Smooth muscle cell of the umbilical artery (primary cell): ENCODE results near the gene CEP295NL. TPM values are rescaled to one million over a fixed set of nuclear protein-coding genes. Genes with fewer than 3 reads are reported as not detected.

Experiments used
- total RNA-seq: library from RNA; depleted of rRNA; stranded (reverse); fragments of >200 nt; gene quantifications from 2 replicates; pipeline ENCODE4 v1.2.3, GENCODE V29; 2014

Gene CEP295NL
- 0.89 and 4.3 TPM in 2 replicates for total RNA-seq

GRCh38 chr17:78903101-78903779 is at the start of gene CEP295NL:
CEP295NL (minus strand) TSS chr17:78903201; CDS start chr17:78901828, 1,373 bp downstream.

GRCh38 chr17:78925234-78925633 is 22.2 kb upstream of the CEP295NL start, which contains the start of gene TIMP2:
TIMP2 (minus strand) TSS chr17:78925387; CDS start chr17:78925088, 299 bp downstream.

DNA sequence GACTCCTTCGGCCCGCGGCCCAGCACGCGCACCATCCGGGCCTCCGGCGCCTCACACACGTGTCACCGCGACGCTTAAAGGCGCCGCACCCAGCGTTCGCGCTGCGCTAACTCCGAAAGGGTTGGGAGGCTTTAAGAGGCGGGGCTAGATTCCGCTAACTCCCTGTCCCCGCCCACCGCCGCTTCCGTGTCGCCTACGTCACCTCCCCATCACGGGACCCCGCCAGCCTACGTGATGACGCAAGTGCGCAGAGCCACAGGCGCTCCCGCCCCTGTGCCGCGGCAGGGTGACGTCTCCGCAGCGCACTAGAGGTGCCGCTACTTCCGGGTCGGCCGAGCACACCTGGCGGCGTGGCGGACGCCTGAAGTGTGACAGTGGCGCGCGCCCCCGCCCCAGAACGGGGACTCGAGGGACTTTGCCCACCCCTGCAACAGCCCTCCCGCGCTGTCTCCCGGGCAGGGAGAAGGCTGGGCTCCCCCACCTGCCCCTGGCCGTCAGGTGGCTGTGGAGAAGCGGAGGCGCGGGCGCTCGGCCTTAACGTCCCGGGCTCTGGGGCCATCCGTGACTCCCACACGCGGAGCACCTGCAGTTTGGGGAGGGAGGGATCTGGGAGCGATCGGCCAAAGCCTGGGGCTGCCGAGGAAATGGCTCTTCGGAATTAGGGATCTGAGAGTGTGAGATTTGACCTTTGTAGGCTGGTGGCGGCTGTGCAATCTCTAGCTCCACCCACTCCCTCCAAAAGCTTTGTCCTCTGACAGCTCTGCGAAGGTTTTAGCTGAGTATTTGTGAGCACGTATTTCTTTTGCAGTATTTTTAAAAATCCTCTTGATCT is 62.0 kb downstream of the CEP295NL start, which contains the start of gene USP36:
Gene USP36 (minus strand): TSS at position 35 of the 832 bp plus-strand sequence. CDS start 4,451 bp downstream, outside the sequence.

Other genes starting within 250 kb of the CEP295NL start
- 14.5 and 56.4 TPM in 2 replicates for gene CYTH1, start 120.9 kb downstream of the CEP295NL start, total RNA-seq
- 13.4 and 34.5 TPM in 2 replicates for gene USP36, start 62.4 kb downstream of the CEP295NL start, total RNA-seq
- gene TIMP2, start 22.2 kb upstream of the CEP295NL start, total RNA-seq, result 133 and 199 TPM in 2 replicates
- 716 and 820 TPM in 2 replicates for gene LGALS3BP, start 76.7 kb upstream of the CEP295NL start, total RNA-seq
- 61.8 and 143 TPM in 2 replicates for gene CANT1, start 106.6 kb upstream of the CEP295NL start, total RNA-seq
- gene C1QTNF1, start 121.0 kb upstream of the CEP295NL start, total RNA-seq, result 271 and 283 TPM in 2 replicates
- 14.0 and 17.9 TPM in 2 replicates for gene ENGASE, start 171.6 kb upstream of the CEP295NL start, total RNA-seq